GM19099 (cell line): ENCODE results near the gene MIPEP.

ENCODE experiments used
- POLR2A ChIP-seq: IDR thresholded peaks from 3 replicates; pipeline ENCODE4 v1.6.1; 2011; ENCODE audit warnings: low read depth; ENCODE audit not compliant: insufficient read length; ENCODE audit errors: extremely low read depth

Gene MIPEP

DNA sequence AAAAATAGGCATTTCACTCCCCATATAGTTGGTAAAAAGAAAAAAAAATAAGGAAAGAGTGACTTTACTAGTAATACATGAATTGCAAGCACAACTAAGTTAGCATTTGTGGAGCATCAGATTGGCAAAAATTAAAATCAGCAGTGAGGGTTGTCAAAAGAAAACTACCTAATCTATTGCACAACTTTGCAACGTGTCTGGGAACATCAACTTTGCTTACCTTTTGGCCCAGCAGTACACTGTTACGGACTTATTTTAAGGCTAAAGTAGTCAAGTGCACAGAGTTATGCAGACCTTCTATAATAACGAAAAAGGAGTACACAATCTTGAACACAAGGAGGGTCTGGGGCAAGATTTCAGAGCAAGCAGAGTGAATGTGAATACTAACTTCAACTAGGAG, 102.6 kb downstream of the MIPEP start:
- no peak for TF ChIP-seq POLR2A

DNA sequence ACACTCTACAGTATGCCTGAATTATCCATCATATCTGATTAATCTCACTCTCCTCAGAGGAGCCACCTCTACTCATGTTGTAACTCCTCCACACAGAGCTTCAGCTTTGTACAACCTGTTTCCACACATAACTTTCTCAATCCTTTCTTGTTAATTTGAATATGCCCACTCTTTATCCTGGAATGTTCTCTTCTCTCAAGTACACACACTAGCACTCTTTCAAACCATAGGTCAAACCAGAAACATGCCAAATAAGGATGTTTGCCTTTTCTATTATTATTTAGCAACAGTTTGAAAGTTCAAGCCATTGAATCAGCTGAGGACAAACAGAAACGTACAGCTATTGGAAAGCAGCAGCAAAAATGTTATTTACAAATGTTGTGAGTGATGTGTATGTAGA, 110.3 kb downstream of the MIPEP start:
- TF ChIP-seq POLR2A: no peak

- no peak for TF ChIP-seq POLR2A
Observed at GRCh38 chr13:23778002-23778652, 111.1 kb downstream of the MIPEP start.

- TF ChIP-seq POLR2A: no peak
Observed at GRCh38 chr13:23777575-23777870, 111.7 kb downstream of the MIPEP start.

DNA sequence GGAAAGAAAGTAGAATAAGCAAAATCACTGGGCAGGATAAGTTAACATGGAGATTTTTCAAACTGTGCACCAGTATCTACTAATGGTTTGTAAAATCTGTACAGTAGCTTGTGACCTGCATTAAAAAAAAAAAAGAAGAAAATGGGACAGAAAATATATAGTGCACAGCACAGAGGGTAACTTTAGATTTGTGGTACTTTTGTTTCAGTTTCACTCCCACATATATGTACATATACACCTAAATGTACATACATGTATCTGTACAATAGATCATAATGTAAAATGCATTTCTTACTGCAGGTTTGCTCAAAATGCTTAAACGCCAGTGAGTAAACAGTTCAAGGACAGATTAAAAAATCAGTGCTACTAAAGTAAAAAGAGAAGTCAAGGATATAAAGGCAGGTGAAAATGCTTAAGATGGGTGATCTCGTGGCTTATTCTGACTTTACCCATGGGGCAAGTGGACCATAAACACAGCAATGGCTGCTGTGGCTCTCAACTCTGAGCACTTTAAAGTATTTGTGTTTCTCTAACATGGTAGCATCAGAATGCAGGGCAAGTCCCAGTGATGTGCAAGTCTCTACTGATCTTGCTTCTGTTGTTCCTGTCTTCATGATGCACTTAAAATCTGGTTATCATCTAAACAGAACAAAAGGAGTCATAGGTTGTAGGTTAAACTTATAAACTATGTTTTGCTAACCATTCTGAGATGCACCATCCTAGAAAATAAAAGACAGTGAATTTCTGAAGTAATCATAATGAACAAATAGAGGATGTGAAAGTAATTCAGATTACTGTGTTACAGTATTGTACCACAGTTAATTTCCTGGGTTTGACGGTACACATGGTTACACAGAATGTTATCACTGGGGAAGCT, 112.3 kb downstream of the MIPEP start:
- TF ChIP-seq POLR2A: no peak

DNA sequence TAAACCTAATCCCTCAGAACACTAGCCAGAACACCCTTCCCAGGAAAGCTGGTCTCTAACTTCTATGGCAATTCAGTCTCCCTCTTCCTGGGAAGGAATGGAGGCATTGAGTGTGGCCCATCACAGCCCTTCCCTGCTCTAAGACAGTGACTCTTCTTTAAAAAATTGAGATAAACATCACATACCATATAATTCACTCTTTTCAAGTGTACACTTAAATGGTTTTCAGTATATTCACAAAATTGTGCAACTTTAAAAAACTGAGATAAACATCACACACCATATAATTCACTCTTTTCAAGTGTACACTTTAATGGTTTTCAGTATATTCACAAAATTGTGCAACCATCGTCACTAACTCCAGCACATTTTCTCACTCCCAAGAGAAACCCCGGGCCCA, 116.5 kb downstream of the MIPEP start:
- no peak for TF ChIP-seq POLR2A

GRCh38 chr13:23771956-23772355, 117.2 kb downstream of the MIPEP start:
- no peak for TF ChIP-seq POLR2A

GRCh38 chr13:23771552-23771951, 117.6 kb downstream of the MIPEP start:
- no peak for TF ChIP-seq POLR2A

DNA sequence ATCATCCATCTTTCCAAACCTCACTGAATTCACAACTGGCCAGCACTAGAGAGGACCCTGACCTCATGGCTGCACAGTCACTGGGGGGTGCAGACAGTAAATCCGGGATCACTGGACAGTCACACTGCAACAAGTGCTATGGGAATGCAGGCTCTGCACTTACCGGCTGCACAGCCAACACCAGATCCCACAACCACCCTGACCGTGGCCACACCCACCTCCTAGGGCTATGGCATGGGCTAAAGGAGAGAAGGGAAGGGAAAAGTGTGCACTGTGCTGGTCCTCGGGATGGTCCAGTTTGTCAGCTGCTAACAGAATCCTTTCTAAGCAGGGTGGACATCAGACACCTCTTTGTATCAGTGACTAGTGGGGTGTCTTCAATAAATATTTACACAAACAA, 118.2 kb downstream of the MIPEP start:
- TF ChIP-seq POLR2A: no peak

DNA sequence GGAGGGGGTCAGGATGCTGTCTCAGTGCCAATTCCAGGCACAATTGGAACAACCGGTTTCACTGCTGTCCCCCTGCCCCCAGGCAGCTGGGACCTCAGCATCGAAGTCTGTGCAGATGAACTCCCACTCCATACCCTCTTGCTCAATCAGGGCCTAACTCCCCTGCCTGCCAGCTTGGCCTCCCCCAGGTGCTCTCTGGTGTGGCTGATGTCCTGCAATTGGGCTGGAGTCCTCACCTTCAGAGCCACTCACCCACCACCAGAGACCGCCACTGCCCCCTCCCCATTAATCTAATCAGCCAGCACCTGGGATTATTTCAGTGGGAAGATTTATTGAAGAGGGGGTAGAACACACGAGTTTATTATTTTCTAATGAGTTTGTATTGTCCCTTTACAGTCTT, 118.8 kb downstream of the MIPEP start:
- no peak for TF ChIP-seq POLR2A

DNA sequence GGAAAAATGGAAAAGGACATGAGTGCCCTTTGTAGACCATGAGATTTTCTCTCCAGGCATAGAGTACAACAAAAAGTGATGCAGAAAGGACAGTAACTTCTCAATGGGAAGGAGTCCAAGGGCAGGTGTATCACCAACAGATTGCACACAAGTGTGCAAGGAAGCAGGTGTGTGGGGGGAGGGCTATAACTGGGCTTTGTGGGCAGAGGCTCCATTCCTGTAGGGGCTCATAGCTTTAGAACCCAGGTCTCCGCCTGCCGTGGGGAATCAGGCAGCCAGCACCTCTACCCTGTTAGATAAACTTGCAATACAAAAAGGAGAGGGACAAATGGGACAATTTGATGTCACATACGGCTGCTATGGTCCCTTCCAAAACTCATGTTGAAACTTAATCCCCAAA, 119.8 kb downstream of the MIPEP start:
- no peak for TF ChIP-seq POLR2A

DNA sequence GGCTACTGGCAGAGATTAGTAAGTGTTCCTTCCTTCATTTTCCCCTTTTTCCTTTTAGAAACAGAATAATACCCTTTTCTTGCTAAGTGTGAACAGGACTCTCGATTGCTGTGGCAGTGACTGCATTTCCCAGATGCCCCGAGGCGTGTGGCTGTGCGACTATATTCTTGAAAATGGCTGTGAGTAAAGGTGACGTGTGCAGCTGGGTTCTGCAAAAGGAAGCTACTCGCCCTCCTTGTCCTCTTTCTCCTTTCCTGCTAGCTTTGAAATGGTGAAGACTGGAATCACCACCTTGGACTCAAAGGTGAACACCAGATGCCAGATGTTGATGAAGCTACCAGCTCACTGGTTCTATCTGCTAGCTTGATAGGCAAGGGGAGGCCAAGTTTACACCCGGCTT, 121.4 kb downstream of the MIPEP start:
- no peak for TF ChIP-seq POLR2A

DNA sequence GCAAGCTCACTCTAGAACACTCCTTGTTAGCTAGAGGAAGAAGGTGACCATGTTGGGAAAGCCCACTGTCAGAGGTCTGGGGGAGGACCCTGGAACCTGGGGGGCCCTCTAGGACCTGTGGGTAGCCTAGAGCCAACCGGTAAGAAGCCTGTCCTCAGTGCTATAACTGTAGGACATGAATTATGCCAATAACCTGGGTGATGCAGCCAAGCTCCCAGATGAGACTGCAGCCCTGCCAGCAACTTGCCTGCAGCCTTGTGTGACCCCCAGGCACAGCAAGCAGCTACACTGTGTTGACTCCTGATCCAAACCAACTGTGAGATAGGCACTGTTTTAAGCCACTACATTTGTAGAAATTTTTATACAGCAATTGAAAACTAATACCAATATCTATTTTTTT, 122.3 kb downstream of the MIPEP start:
- no peak for TF ChIP-seq POLR2A

DNA sequence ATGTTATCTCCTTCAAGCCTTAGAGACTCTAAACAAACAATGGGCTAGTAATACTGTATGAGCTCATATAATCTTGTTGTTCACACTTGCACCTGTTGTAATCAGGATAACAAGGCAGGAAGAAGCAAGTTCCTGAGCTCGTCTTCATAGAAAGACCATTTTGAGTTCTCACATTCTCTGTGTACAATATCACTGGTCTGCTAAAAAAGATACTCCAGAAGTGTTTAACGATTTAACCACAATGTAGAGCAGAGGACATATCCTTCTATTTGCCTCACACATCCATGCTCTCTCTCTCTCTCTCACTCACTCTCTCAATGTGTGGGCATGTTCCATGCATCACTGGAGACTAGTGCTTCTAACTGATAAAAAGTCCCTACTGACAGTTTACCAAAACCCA, 122.9 kb downstream of the MIPEP start:
- TF ChIP-seq POLR2A: no peak

- no peak for TF ChIP-seq POLR2A
Observed at GRCh38 chr13:23765531-23765930, 123.7 kb downstream of the MIPEP start.

DNA sequence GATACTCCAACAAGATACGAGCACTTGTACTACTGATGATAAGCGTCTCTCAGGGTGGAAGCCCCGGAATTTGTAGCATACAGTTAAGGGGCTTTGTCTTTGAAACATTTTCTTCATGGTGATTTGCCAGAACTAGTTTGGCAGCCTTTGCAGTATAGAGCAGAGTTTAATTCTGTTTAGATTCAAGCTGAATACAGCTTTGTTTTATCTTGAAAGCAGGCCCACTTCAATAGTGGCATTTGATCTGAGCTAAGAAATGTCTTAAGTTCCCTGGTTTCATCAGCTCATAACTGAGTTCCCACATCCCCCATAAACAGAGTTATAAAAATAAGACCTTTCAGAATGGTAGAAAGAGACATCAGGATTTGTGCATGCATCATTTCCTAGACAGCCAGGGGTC, 125.9 kb downstream of the MIPEP start:
- TF ChIP-seq POLR2A: no peak
